HG03175 (cell line): ENCODE data around the gene ARHGEF5.
"Not testable (repeated sequence)": the region's sequence is repeated elsewhere in the genome, so short reads cannot be mapped to it uniquely, and the experiment has no call there.

Experiments
- ATAC-seq: cut with Tn5 transposase; IDR thresholded peaks from one replicate; pipeline ENCODE4 v1.9.1; 2021; ENCODE audit warnings: mild to moderate bottlenecking, moderate library complexity; ENCODE audit not compliant: unreplicated experiment

The ARHGEF5 gene

GRCh38 chr7:144355176-144355822 lies at the start of gene ARHGEF5:
TSS of gene ARHGEF5 (plus strand) at chr7:144355402. CDS start at chr7:144362670, 7,268 bp downstream.
- peak; percentile 77 for ATAC-seq

GRCh38 chr7:144309702-144310101 lies 45.5 kb upstream of the ARHGEF5 start:
- ATAC-seq: not testable (repeated sequence)

GRCh38 chr7:144311218-144311617 lies 44.0 kb upstream of the ARHGEF5 start:
- not testable (repeated sequence) for ATAC-seq

- ATAC-seq: not testable (repeated sequence)
Measured at GRCh38 chr7:144311872-144312469, 43.2 kb upstream of the ARHGEF5 start, which contains the start of gene OR2A1. TSS of gene OR2A1 (plus strand) at chr7:144312419. CDS start at chr7:144318125, 5,706 bp downstream.

GRCh38 chr7:144317537-144317936 lies 37.7 kb upstream of the ARHGEF5 start:
- ATAC-seq: not testable (repeated sequence)

- ATAC-seq: not testable (repeated sequence)
Measured at GRCh38 chr7:144319547-144319946, 35.7 kb upstream of the ARHGEF5 start.

- not testable (repeated sequence) for ATAC-seq
Measured at GRCh38 chr7:144321677-144322206, 33.5 kb upstream of the ARHGEF5 start.

- not testable (repeated sequence) for ATAC-seq
Measured at GRCh38 chr7:144323359-144323758, 31.8 kb upstream of the ARHGEF5 start.

- ATAC-seq: not testable (repeated sequence)
Measured at GRCh38 chr7:144325868-144326267, 29.3 kb upstream of the ARHGEF5 start.

- ATAC-seq: not testable (repeated sequence)
Measured at GRCh38 chr7:144330044-144330443, 25.2 kb upstream of the ARHGEF5 start.

GRCh38 chr7:144331221-144331995 lies 23.8 kb upstream of the ARHGEF5 start:
- peak; percentile 48 for ATAC-seq

- not testable (repeated sequence) for ATAC-seq
Measured at GRCh38 chr7:144331996-144332288, 23.3 kb upstream of the ARHGEF5 start.

- ATAC-seq: peak; percentile 13
Measured at GRCh38 chr7:144348625-144349024, 6.6 kb upstream of the ARHGEF5 start.

GRCh38 chr7:144351667-144352066 lies 3.5 kb upstream of the ARHGEF5 start:
- ATAC-seq: not testable (repeated sequence)

- ATAC-seq: not testable (repeated sequence)
Measured at GRCh38 chr7:144356185-144356584, 983 bp downstream of the ARHGEF5 start.

GRCh38 chr7:144356860-144357259 lies 1.7 kb downstream of the ARHGEF5 start:
- ATAC-seq: not testable (repeated sequence)

- ATAC-seq: not testable (repeated sequence)
Measured at GRCh38 chr7:144362061-144362460, 6.9 kb downstream of the ARHGEF5 start.

- not testable (repeated sequence) for ATAC-seq
Measured at GRCh38 chr7:144365523-144365922, 10.3 kb downstream of the ARHGEF5 start.

GRCh38 chr7:144367250-144367649 lies 12.0 kb downstream of the ARHGEF5 start:
- not testable (repeated sequence) for ATAC-seq

GRCh38 chr7:144369221-144369620 lies 14.0 kb downstream of the ARHGEF5 start:
- ATAC-seq: not testable (repeated sequence)

- no peak for ATAC-seq
Measured at GRCh38 chr7:144378651-144379050, 23.4 kb downstream of the ARHGEF5 start.
